ENCODE measurements around the gene MMD.

MMD gene

DNA sequence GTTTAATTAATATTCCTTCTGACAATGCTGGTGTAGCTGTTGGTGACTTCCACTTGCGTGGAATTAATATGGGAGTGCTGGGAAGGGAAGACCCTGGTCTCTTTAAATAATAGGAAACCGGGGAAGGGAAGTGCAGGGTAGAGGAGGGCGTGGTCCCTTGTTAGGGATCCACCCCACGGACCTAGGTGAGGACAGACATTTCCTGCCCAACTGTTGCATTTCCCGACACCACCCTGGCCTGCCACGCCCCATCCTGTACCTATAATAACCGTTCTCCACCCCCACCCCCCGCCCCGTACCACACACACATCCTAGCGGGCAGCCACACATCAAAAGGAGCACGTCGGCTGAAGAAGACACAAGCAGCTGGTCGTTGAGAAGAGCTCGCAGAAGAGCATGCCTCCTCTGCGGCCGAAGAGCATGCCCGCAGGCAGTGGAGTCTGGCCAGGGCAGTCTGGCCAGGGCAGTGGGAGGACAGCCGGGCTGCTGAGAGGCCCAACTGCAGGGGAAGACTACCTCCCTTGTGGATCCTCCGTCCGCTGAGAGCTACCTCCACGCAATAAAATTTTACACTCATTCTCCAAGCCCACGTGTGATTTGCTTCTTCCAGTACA, 36.8 kb upstream of the MMD start:
- DNase-seq (ENCODE audit: low read depth), result no peak
- TF ChIP-seq CTCF (conservative IDR thresholded peaks at IDR 0.05; ENCODE audit: low read depth, low read length), result no peak
- no peak overlapping the region for H3K4me3 ChIP-seq (ENCODE audit: low read length)

GRCh38 chr17:55456307-55457240, 34.9 kb upstream of the MMD start:
- H3K4me3 ChIP-seq (ENCODE audit: low read length), result no peak overlapping the region
- no peak for DNase-seq (ENCODE audit: low read depth)
- no peak for TF ChIP-seq CTCF (conservative IDR thresholded peaks at IDR 0.05; ENCODE audit: low read depth, low read length)

- no peak for TF ChIP-seq CTCF (conservative IDR thresholded peaks at IDR 0.05; ENCODE audit: low read depth, low read length)
- H3K4me3 ChIP-seq (ENCODE audit: low read length), result no peak overlapping the region
- DNase-seq (ENCODE audit: low read depth), result no peak
Observed at GRCh38 chr17:55454906-55455474, 33.4 kb upstream of the MMD start.

DNA sequence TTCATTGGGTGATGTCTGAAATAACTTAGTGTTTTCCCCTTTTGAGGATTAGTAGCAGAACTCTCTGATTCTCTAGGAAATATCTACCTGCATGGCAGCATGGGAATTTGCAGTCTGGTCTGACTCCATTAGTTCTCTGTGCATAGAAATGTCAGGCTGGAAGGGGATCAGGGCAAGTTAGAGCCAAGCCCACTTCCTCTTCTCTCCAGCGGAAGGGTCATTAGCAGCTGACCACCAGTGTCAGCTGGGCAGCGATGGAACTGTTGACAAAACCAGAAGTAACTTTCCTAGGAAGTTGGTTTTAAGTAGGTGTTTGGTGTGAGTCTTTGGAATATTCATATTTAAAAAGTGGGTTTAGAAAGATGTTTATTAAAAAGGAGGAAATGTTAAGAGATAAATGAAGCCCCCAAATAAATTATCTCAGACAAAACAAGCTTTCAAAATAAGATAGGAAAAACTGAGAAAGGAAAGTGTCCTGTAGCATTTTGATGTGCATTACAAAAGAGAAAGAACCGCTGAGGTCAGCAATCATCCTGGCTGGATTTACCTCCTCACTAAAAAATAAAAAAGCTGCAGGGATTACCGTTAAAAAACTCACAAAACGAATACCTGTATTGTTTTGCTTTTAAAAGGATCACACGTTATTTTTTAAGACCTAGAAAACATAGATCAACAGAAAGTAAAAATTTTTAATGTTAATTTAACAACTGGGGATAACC, 32.4 kb upstream of the MMD start:
- no peak for DNase-seq (ENCODE audit: low read depth)
- no peak overlapping the region for H3K4me3 ChIP-seq (ENCODE audit: low read length)
- no peak for TF ChIP-seq CTCF (conservative IDR thresholded peaks at IDR 0.05; ENCODE audit: low read depth, low read length)

GRCh38 chr17:55452139-55452790, 30.6 kb upstream of the MMD start:
- H3K4me3 ChIP-seq (ENCODE audit: low read length), result no peak overlapping the region
- TF ChIP-seq CTCF (conservative IDR thresholded peaks at IDR 0.05; ENCODE audit: low read depth, low read length), result no peak

GRCh38 chr17:55451758-55452138, 30.1 kb upstream of the MMD start:
- no peak for DNase-seq (ENCODE audit: low read depth)
- TF ChIP-seq CTCF (conservative IDR thresholded peaks at IDR 0.05; ENCODE audit: low read depth, low read length), result no peak
- H3K4me3 ChIP-seq (ENCODE audit: low read length), result no peak overlapping the region

More at GRCh38 chr17:55452139-55452790, 30.6 kb upstream of the MMD start:
- no peak for DNase-seq (ENCODE audit: low read depth)

All from retinal pigment epithelial cell (primary cell).